H1 (cell line): Measurements from ENCODE around the gene SEMA3C. TPM values are rescaled to one million over a fixed set of nuclear protein-coding genes. Genes with fewer than 3 reads are reported as not detected.

Experiments
- CTCF ChIA-PET: fragments of 300-600 bp; sonication (Branson Sonifier 250); formaldehyde crosslinking; loops from one replicate; lab custom pipeline; 2021; ENCODE audit not compliant: partially characterized antibody; lab: Charles Lee
- POLR2A ChIA-PET: fragments of 300-600 bp; sonication (Branson Sonifier 250); formaldehyde crosslinking; loops from one replicate; lab custom pipeline; 2021; ENCODE audit warnings: inconsistent platforms; ENCODE audit not compliant: partially characterized antibody; lab: Charles Lee
- DNase-seq, 2 experiments: peaks; one replicate each; pipeline versions ENCODE4 v3.0.0 to v3.0.0-alpha.2; 2010 to 2022; ENCODE audit warnings: low spot score in 2 of 2, low read depth in 1 of 2, mixed read lengths in 1 of 2
- FAIRE-seq: peaks from 2 replicates; lab custom pipeline; 2011; peaks lifted over from hg19 to GRCh38; lab: Jason Lieb, UNC
- H2AFZ ChIP-seq: 2 replicates; pipeline ENCODE4 v1.8.1; 2012; ENCODE audit warnings: low read length, inconsistent platforms
- H2AK5ac ChIP-seq: 2 replicates; pipeline ENCODE4 v1.6.1; 2013; ENCODE audit warnings: low read depth, low read length
- H2BK120ac ChIP-seq: replicated peaks from 2 replicates; pipeline ENCODE3; 2013; ENCODE audit warnings: low read depth, low read length, inconsistent platforms
- H2BK12ac ChIP-seq: 2 replicates; pipeline ENCODE4 v1.6.1; 2013; ENCODE audit warnings: low read depth, low read length
- H2BK15ac ChIP-seq: 2 replicates; pipeline ENCODE4 v1.6.1; 2013; ENCODE audit warnings: low read length
- H2BK20ac ChIP-seq: 2 replicates; pipeline ENCODE4 v1.6.1; 2013; ENCODE audit warnings: low read length
- H2BK5ac ChIP-seq: 2 replicates; pipeline ENCODE4 v1.6.1; 2013; ENCODE audit warnings: low read depth, low read length
- H3K14ac ChIP-seq: 2 replicates; pipeline ENCODE4 v1.6.1; 2013; ENCODE audit warnings: inconsistent platforms; ENCODE audit not compliant: insufficient read length
- H3K18ac ChIP-seq: 2 replicates; pipeline ENCODE4 v1.6.1; 2013; ENCODE audit warnings: low read length; ENCODE audit errors: extremely low read depth
- H3K23ac ChIP-seq: 2 replicates; pipeline ENCODE4 v1.6.1; 2013; ENCODE audit warnings: inconsistent platforms; ENCODE audit not compliant: insufficient read length
- H3K23me2 ChIP-seq: 2 replicates; pipeline ENCODE4 v1.6.1; 2013; ENCODE audit warnings: low read depth, low read length
- H3K27ac ChIP-seq: 2 replicates; pipeline ENCODE4 v1.6.1; 2011; ENCODE audit warnings: low read depth, low read length, inconsistent platforms
- H3K27me3 ChIP-seq, 4 experiments: replicated peaks in 1 of 4; 1 replicate in 1 of 4; 2 replicates in 3 of 4; pipeline versions ENCODE4 v1.6.1 to v1.8.1; 2011 to 2013; ENCODE audit warnings: low read length in 3 of 4, mild to moderate bottlenecking in 3 of 4, inconsistent platforms in 2 of 4, mixed read lengths in 2 of 4, moderate library complexity in 1 of 4; ENCODE audit not compliant: control insufficient read depth in 3 of 4, insufficient read depth in 3 of 4; ENCODE audit errors: extremely low read depth in 1 of 4
- H3K36me3 ChIP-seq, 4 experiments: 2 replicates each; pipeline versions ENCODE4 v1.6.1 to v1.8.1; 2011 to 2013; ENCODE audit warnings: mild to moderate bottlenecking in 4 of 4, low read length in 3 of 4, moderate library complexity in 2 of 4, control low read depth in 1 of 4, inconsistent platforms in 1 of 4; ENCODE audit not compliant: insufficient read depth in 4 of 4, control insufficient read depth in 2 of 4
- H3K4ac ChIP-seq: replicated peaks from 2 replicates; pipeline ENCODE3; 2013; ENCODE audit warnings: low read length, low read depth, mixed read lengths, inconsistent platforms; ENCODE audit not compliant: insufficient read length
- H3K4me1 ChIP-seq, 4 experiments: replicated peaks in 1 of 4; 1 replicate in 1 of 4; 2 replicates in 3 of 4; pipeline versions ENCODE4 v1.6.1 to v1.8.1; 2011 to 2013; ENCODE audit warnings: low read length in 3 of 4, inconsistent platforms in 2 of 4, mixed read lengths in 1 of 4; ENCODE audit not compliant: insufficient read depth in 4 of 4, control insufficient read depth in 3 of 4
- H3K4me2 ChIP-seq, 2 experiments: 2 replicates each; pipeline versions ENCODE4 v1.6.1 to v1.8.1; 2011 to 2013; ENCODE audit warnings: low read depth in 2 of 2, low read length in 2 of 2, control low read depth in 1 of 2, inconsistent platforms in 1 of 2, mild to moderate bottlenecking in 1 of 2; ENCODE audit not compliant: insufficient read depth in 1 of 2
- H3K4me3 ChIP-seq, 4 experiments: fragments of 200-600, 300-600 bp in 1 of 4; sonication (generic), shearing (Covaris generic), sonication (Bioruptor Twin) in 1 of 4; 2 replicates each; pipeline versions ENCODE4 v1.5.1 to v1.8.1; 2011 to 2016; ENCODE audit warnings: low read length in 4 of 4, low read depth in 3 of 4, control low read depth in 2 of 4, inconsistent platforms in 2 of 4, mild to moderate bottlenecking in 2 of 4, mixed read lengths in 1 of 4, moderate library complexity in 1 of 4; ENCODE audit not compliant: insufficient read depth in 2 of 4; ENCODE audit errors: extremely low read depth in 1 of 4
- H3K56ac ChIP-seq: replicated peaks from 2 replicates; pipeline ENCODE3; 2013; ENCODE audit warnings: low read depth, mild to moderate bottlenecking, mixed read lengths, low read length, inconsistent platforms; ENCODE audit not compliant: insufficient read length
- H3K79me1 ChIP-seq: 2 replicates; pipeline ENCODE4 v1.6.1; 2013; ENCODE audit warnings: low read depth, low read length, control low read depth
- H3K79me2 ChIP-seq, 2 experiments: 2 replicates each; pipeline versions ENCODE4 v1.6.1 to v1.8.1; 2012 to 2013; ENCODE audit warnings: low read length in 2 of 2, mild to moderate bottlenecking in 2 of 2, inconsistent platforms in 1 of 2; ENCODE audit not compliant: insufficient read depth in 2 of 2, control insufficient read depth in 1 of 2
- H3K9ac ChIP-seq, 4 experiments: replicated peaks in 1 of 4; 1 replicate in 1 of 4; 2 replicates in 3 of 4; pipeline versions ENCODE4 v1.6.1 to v1.8.1; 2011 to 2013; ENCODE audit warnings: low read depth in 3 of 4, low read length in 3 of 4, control low read depth in 2 of 4, mild to moderate bottlenecking in 2 of 4, moderate library complexity in 2 of 4, inconsistent platforms in 1 of 4; ENCODE audit errors: extremely low read depth in 1 of 4
- H3K9me3 ChIP-seq, 2 experiments: 2 replicates each; pipeline versions ENCODE4 v1.6.1 to v1.8.1; 2012 to 2013; ENCODE audit warnings: mild to moderate bottlenecking in 2 of 2, moderate library complexity in 2 of 2, control low read depth in 1 of 2, inconsistent platforms in 1 of 2, low read depth in 1 of 2, low read length in 1 of 2, mixed read lengths in 1 of 2; ENCODE audit not compliant: insufficient read depth in 2 of 2
- H4K20me1 ChIP-seq, 2 experiments: replicated peaks in 1 of 2; 2 replicates each; pipeline versions ENCODE3 to v1.8.1; 2011 to 2013; ENCODE audit warnings: inconsistent platforms in 2 of 2, low read length in 2 of 2, mild to moderate bottlenecking in 1 of 2; ENCODE audit not compliant: insufficient read depth in 2 of 2, control insufficient read depth in 1 of 2
- H4K5ac ChIP-seq: 2 replicates; pipeline ENCODE4 v1.6.1; 2013; ENCODE audit warnings: low read length, low read depth, mixed read lengths, inconsistent platforms; ENCODE audit not compliant: insufficient read length
- H4K8ac ChIP-seq: 2 replicates; pipeline ENCODE4 v1.8.0; 2013; ENCODE audit warnings: mild to moderate bottlenecking, moderate library complexity, low read length, inconsistent platforms; ENCODE audit not compliant: insufficient read depth; ENCODE audit errors: extremely low read depth
- H4K91ac ChIP-seq: replicated peaks from 2 replicates; pipeline ENCODE3; 2013; ENCODE audit warnings: low read length, mixed read lengths, inconsistent platforms; ENCODE audit not compliant: insufficient read length
- EP300 ChIP-seq, 2 experiments: IDR thresholded peaks; 1 replicate in 1 of 2; 2 replicates in 1 of 2; pipeline ENCODE4 v1.6.1; 2011 to 2012; ENCODE audit warnings: low read depth in 2 of 2, low read length in 2 of 2, mild to moderate bottlenecking in 2 of 2, borderline replicate concordance in 1 of 2, inconsistent platforms in 1 of 2, moderate library complexity in 1 of 2
- FOSL1 ChIP-seq: IDR thresholded peaks from 2 replicates; pipeline ENCODE4 v1.6.1; 2011; ENCODE audit warnings: mild to moderate bottlenecking, low read depth, low read length, moderate library complexity; ENCODE audit not compliant: insufficient read depth
- JUN ChIP-seq: IDR thresholded peaks from 2 replicates; pipeline ENCODE4 v1.6.1; 2011; ENCODE audit warnings: low read depth, mild to moderate bottlenecking, improper control_type of control experiment, low read length
- KDM1A ChIP-seq: fragments of 200-600, 300-600 bp; sonication (generic); IDR thresholded peaks from 2 replicates; pipeline ENCODE4 v1.7.1; 2016; ENCODE audit warnings: mild to moderate bottlenecking, low read length, borderline replicate concordance
- KDM5A ChIP-seq: fragments of 200-600 bp; IDR thresholded peaks from 2 replicates; pipeline ENCODE4 v1.7.1; 2012; ENCODE audit warnings: mild to moderate bottlenecking, low read length, inconsistent platforms, mixed read lengths
- POLR2AphosphoS5 ChIP-seq: IDR thresholded peaks from 2 replicates; pipeline ENCODE4 v1.6.1; 2011; ENCODE audit warnings: low read depth, low read length
- RXRA ChIP-seq: IDR thresholded peaks from 2 replicates; pipeline ENCODE4 v1.6.1; 2011; ENCODE audit warnings: low read depth, mild to moderate bottlenecking, low read length, moderate library complexity; ENCODE audit not compliant: insufficient read depth
- SRF ChIP-seq: IDR thresholded peaks from 2 replicates; pipeline ENCODE4 v1.6.1; 2011; ENCODE audit warnings: mild to moderate bottlenecking, low read depth, low read length, moderate library complexity
- SUZ12 ChIP-seq: fragments of 200-600 bp; sonication (generic); IDR thresholded peaks from 2 replicates; pipeline ENCODE4 v1.6.1; 2012; ENCODE audit warnings: mild to moderate bottlenecking, inconsistent platforms, low read length, moderate library complexity, mixed read lengths
- WGBS, 2 experiments: shearing (Covaris generic) in 1 of 2; methylation state at CpG; one replicate each; pipeline versions ENCODE4 v1.1.6 to v1.1.7; 2013 to 2015; ENCODE audit warnings: low lambda C conversion rate in 2 of 2, mixed read lengths in 2 of 2, inconsistent platforms in 1 of 2, low coverage in 1 of 2, missing lambda C conversion rate in 1 of 2; ENCODE audit not compliant: insufficient replicate concordance in 2 of 2, insufficient coverage in 1 of 2, insufficient read length in 1 of 2; ENCODE audit errors: extremely low coverage in 1 of 2, missing lambda C conversion rate in 1 of 2; 5-methylcytosine and 5-hydroxymethylcytosine counted together
- polyA plus RNA-seq, 7 experiments: library from polyadenylated mRNA; depleted of rRNA in 3 of 7; stranded (reverse) in 5 of 7; unstranded in 2 of 7; fragments of >200 nt in 5 of 7; fragments of 200-250 nt in 2 of 7; gene quantifications; 1 replicate in 5 of 7; 2 replicates in 1 of 7; 4 replicates in 1 of 7; pipeline versions ENCODE4 v1.2.1 to v1.2.3, GENCODE V29; 2011 to 2013; ENCODE audit warnings: missing spikeins in 2 of 7, mixed read lengths in 2 of 7
- total RNA-seq: library from RNA; stranded (reverse); fragmentation: NEBNext Ultra II Directional; extraction: Animal tissue kit (Norgen Biotek cat#: 25700); gene quantifications from 2 replicates; pipeline ENCODE4 v1.2.1, GENCODE V29; 2021
- TF ChIP-seq, protein P1 (sequence below), 3 experiments: IDR thresholded peaks; 1 replicate in 2 of 3; 2 replicates in 1 of 3; pipeline versions ENCODE4 v1.5.1 to v1.6.1; 2011; ENCODE audit warnings: low read length in 3 of 3, mild to moderate bottlenecking in 3 of 3, inconsistent platforms in 2 of 3, low read depth in 1 of 3, moderate library complexity in 1 of 3; ENCODE audit not compliant: insufficient read depth in 1 of 3; ENCODE audit errors: control extremely low read depth in 1 of 3

Gene SEMA3C
- total and polyA plus RNA-seq, 2 of the 8 experiments (the other 6 are each of a cell fraction or from before 2014, with no cell fraction given), result 0.15 to 1.4 TPM

DNA sequence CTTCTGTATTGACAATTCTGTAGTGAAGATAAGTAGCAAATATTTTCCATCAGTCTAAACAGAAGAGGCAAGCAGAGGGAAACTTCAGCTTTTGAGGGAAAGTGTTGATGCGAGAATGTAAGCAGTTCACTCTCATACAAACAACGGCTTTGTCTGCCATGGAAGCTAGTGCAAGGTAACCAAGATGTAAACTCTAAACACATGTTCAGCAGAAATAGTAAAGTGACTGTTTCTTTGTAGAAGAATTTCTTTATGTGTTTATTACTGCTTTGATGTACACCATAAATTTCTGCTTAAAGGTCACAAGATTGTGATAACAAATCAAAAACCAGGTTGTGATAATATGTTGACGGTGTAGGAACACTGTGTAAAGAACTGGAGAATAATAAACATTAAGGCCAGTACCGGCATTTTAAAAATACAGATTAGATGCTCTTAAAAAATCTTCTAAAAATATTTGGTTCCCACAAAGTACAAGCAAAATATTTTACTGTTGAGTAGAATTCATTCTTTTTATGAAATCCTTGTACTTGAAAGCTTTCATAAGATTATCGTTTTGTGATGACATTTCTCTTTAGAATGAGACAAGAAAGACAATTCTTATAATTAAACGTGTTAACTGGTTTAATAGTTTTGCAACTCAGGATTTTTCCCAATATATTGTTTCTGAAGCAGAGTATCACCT, 34.2 kb downstream of the SEMA3C start:
- FAIRE-seq, result no peak
- Histone ChIP-seq H3K23me2 (peaks cover 1% of the 10 kb centered on the region; the same call in 1 of the 2 replicates), H3K27me3 (peaks cover 0 to 1% (median 0%) of the 10 kb centered on the region in 4 experiments; a peak in 1 of 7 replicates), H3K79me2 (no peaks in the 10 kb centered on the region), H2BK12ac (no peak overlapping the region), H4K8ac (no peak overlapping the region), H2BK20ac (no peak overlapping the region), H3K18ac (no peak overlapping the region), H3K79me1 (no peaks in the 10 kb centered on the region), H2BK15ac (no peak overlapping the region), H4K5ac (no peak overlapping the region), H4K91ac (no peak overlapping the region), H3K4me3 (no peak overlapping the region), H4K20me1 (no peaks in the 10 kb centered on the region), H2BK5ac (no peak overlapping the region), H3K9me3 (no peaks in the 10 kb centered on the region), H3K9ac (no peak overlapping the region), H3K56ac (no peak overlapping the region), H3K14ac (no peak overlapping the region), H3K36me3 (no peaks in the 10 kb centered on the region), H3K23ac (no peak overlapping the region), H3K4me1 (no peaks in the 10 kb centered on the region), H2AK5ac (no peak overlapping the region), H3K4ac (no peak overlapping the region), H2BK120ac (no peak overlapping the region), H3K27ac (no peak overlapping the region), H2AFZ (no peak overlapping the region), H3K4me2 (no peak overlapping the region)
- ChIA-PET POLR2A (no interaction called here), CTCF (no interaction called here)
- WGBS, 2 experiments, result 94% methylated on average over 6 of the region's 6 CpGs; no CpG with 5 or more reads in 1 of the 2 experiments
- DNase-seq, result no peak
- TF ChIP-seq POLR2AphosphoS5 (no peak), SRF (no peak), KDM1A (no peak), RXRA (no peak), EP300 (IDR thresholded peaks at IDR 0.05; ENCODE audit: borderline replicate concordance in 1 of 2, low read depth in 2 of 2, low read length in 2 of 2) (no peak), KDM5A (no peak), SUZ12 (no peak), JUN (no peak), FOSL1 (no peak)
- TF ChIP-seq, protein P1, sequence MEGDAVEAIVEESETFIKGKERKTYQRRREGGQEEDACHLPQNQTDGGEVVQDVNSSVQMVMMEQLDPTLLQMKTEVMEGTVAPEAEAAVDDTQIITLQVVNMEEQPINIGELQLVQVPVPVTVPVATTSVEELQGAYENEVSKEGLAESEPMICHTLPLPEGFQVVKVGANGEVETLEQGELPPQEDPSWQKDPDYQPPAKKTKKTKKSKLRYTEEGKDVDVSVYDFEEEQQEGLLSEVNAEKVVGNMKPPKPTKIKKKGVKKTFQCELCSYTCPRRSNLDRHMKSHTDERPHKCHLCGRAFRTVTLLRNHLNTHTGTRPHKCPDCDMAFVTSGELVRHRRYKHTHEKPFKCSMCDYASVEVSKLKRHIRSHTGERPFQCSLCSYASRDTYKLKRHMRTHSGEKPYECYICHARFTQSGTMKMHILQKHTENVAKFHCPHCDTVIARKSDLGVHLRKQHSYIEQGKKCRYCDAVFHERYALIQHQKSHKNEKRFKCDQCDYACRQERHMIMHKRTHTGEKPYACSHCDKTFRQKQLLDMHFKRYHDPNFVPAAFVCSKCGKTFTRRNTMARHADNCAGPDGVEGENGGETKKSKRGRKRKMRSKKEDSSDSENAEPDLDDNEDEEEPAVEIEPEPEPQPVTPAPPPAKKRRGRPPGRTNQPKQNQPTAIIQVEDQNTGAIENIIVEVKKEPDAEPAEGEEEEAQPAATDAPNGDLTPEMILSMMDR (IDR thresholded peaks at IDR 0.05; ENCODE audit: control extremely low read depth in 1 of 3, insufficient read depth in 1 of 3, low read depth in 1 of 3, low read length in 3 of 3), result no peak
